ENCODE measurements around the gene NEGR1. TPM values are rescaled to one million over a fixed set of nuclear protein-coding genes. Genes with fewer than 3 reads are reported as not detected.
"Not testable (repeated sequence)": the region's sequence is repeated elsewhere in the genome, so short reads cannot be mapped to it uniquely, and the experiment has no call there.

The NEGR1 gene
- total RNA-seq, 1 donor from 2014 or later, result 0.26 TPM

DNA sequence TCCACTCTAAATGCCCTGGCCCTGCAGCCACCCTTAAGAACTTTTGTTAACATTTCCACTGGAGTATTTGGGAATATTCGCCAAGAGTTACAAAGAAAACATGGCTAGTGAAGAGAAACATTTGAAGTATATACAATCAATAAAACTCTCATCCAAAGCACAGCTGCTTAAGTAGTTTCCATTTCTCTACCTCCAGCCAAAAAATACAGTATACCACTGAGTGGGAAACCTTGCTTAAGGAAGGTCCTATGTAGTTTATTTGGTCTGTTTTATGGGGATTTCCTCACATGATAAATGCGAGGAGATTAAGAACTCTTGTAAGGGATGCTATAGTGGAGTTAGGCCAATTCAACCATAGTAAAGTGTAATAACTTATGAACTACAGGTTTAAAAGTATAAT, 382.5 kb downstream of the NEGR1 start:
- no peaks in the 10 kb centered on the region for H3K36me3 ChIP-seq (ENCODE audit: control insufficient read depth, insufficient read depth, low read length)
- no peak for DNase-seq (ENCODE audit: low read depth)
- FAIRE-seq, result no peak
- no peak overlapping the region for H3K4me3 ChIP-seq (ENCODE audit: low read depth, low read length)
- TF ChIP-seq, protein P1, sequence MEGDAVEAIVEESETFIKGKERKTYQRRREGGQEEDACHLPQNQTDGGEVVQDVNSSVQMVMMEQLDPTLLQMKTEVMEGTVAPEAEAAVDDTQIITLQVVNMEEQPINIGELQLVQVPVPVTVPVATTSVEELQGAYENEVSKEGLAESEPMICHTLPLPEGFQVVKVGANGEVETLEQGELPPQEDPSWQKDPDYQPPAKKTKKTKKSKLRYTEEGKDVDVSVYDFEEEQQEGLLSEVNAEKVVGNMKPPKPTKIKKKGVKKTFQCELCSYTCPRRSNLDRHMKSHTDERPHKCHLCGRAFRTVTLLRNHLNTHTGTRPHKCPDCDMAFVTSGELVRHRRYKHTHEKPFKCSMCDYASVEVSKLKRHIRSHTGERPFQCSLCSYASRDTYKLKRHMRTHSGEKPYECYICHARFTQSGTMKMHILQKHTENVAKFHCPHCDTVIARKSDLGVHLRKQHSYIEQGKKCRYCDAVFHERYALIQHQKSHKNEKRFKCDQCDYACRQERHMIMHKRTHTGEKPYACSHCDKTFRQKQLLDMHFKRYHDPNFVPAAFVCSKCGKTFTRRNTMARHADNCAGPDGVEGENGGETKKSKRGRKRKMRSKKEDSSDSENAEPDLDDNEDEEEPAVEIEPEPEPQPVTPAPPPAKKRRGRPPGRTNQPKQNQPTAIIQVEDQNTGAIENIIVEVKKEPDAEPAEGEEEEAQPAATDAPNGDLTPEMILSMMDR (IDR thresholded peaks at IDR 0.05; ENCODE audit: insufficient read depth, low read length, severe bottlenecking), result no peak
- H3K27me3 ChIP-seq (ENCODE audit: control insufficient read depth, insufficient read depth, low read length), result no peaks in the 10 kb centered on the region

DNA sequence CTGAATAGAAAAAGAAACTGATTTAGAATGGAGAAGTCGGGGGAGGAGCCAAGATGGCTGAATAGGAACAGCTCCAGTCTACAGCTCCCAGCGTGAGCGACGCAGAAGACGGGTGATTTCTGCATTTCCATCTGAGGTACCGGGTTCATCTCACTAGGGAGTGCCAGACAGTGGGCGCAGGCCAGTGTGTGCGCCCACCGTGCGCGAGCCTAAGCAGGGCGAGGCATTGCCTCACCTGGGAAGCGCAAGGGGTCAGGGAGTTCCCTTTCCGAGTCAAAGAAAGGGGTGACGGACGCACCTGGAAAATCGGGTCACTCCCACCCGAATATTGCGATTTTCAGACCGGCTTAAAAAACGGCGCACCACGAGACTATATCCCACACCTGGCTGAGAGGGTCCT, 394.2 kb downstream of the NEGR1 start:
- DNase-seq (ENCODE audit: low read depth); H3K4me3 ChIP-seq (ENCODE audit: low read depth, low read length); H3K36me3 ChIP-seq (ENCODE audit: control insufficient read depth, insufficient read depth, low read length); H3K27me3 ChIP-seq (ENCODE audit: control insufficient read depth, insufficient read depth, low read length); FAIRE-seq: not testable (repeated sequence)

DNA sequence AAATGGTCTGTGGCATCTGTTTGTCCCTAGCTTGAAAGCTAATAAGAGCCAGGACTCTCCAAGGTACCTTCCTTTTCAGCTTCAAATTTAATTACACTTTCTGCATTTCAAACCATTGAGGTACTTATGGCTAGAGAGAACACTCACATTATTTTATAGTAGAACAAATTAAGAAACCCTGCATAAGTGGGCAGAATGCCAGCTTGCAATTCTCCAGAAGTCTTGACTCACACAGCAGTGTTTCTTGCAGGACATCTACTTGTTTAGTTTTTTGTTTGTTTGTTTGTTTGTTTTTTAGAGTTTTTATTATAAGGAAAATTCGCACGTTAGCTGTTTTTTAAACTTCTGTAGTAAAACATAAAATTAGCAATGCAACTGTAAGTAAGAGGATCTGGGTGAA, 397.2 kb downstream of the NEGR1 start:
- no peaks in the 10 kb centered on the region for H3K36me3 ChIP-seq (ENCODE audit: control insufficient read depth, insufficient read depth, low read length)
- TF ChIP-seq, protein P1 (IDR thresholded peaks at IDR 0.05; ENCODE audit: insufficient read depth, low read length, severe bottlenecking), result no peak
- no peak for FAIRE-seq
- H3K27me3 ChIP-seq (ENCODE audit: control insufficient read depth, insufficient read depth, low read length), result no peaks in the 10 kb centered on the region
- no peak overlapping the region for H3K4me3 ChIP-seq (ENCODE audit: low read depth, low read length)
- no peak for DNase-seq (ENCODE audit: low read depth)

DNA sequence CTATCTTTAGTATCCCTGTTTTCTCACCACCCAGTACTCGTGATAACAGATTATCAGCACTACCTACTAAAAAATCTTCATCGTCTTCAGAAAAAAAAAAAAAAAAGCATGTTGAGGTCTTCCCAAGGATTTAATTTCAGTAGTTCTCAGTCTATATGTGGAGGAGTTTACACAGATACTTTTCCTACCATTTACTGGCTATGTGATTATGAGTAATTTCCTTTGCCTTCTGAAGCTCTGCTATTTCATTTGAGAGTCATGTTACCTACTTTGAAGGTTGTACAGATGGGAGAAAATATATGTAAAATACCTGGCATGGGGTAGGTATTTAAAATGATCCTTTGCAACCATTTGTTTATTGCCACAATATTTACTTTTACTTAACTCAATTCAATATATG, 399.7 kb downstream of the NEGR1 start:
- Histone ChIP-seq H3K27me3 (ENCODE audit: control insufficient read depth, insufficient read depth, low read length) (no peaks in the 10 kb centered on the region), H3K36me3 (ENCODE audit: control insufficient read depth, insufficient read depth, low read length) (no peaks in the 10 kb centered on the region), H3K4me3 (ENCODE audit: low read depth, low read length) (no peak overlapping the region)
- FAIRE-seq, result no peak
- TF ChIP-seq, protein P1 (IDR thresholded peaks at IDR 0.05; ENCODE audit: insufficient read depth, low read length, severe bottlenecking), result no peak
- DNase-seq (ENCODE audit: low read depth), result no peak

DNA sequence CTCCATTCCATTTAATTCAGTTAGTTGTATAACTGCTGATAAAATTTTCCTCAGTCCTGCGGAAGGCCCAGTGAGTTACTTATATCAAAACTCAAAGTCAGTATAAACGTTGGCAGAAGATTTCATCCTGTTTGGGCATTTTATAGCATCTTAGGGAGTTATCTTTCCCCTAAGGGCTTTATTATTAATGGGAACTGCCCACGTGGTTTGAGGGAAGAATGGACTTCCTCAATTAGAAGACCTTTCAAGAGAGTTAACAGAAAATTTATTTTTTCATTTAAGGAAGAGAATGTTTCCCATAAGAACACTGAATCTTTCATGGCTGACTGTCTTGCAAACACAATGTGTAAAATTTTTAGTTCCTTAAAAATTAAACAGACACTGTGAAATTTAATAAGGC, 400.1 kb downstream of the NEGR1 start:
- DNase-seq (ENCODE audit: low read depth) (no peak), FAIRE-seq (no peak)
- Histone ChIP-seq H3K27me3 (ENCODE audit: control insufficient read depth, insufficient read depth, low read length) (no peaks in the 10 kb centered on the region), H3K36me3 (ENCODE audit: control insufficient read depth, insufficient read depth, low read length) (no peaks in the 10 kb centered on the region), H3K4me3 (ENCODE audit: low read depth, low read length) (no peak overlapping the region)
- TF ChIP-seq, protein P1 (IDR thresholded peaks at IDR 0.05; ENCODE audit: insufficient read depth, low read length, severe bottlenecking), result no peak

DNA sequence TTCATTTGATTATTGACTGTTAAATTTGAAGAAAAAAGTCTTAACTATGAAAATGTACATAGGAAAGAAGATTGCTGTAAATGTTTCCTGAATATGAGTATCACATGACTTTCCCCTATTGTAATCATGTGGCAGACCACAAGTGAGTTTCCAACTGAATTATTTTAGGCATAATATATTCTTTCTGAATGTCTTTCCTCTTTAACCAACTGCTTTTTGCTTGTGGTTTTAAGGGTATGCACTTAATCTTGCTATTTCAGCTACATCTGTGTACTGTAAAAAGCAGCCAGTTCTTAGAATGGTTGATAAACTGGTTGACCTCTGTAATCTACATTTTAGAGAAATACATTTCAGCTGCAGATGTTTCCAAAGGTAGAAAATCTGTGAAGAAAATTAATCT, 400.7 kb downstream of the NEGR1 start:
- DNase-seq (ENCODE audit: low read depth) (no peak), FAIRE-seq (no peak)

More for the DNA sequence above, 400.7 kb downstream of the NEGR1 start:
- Histone ChIP-seq H3K36me3 (ENCODE audit: control insufficient read depth, insufficient read depth, low read length) (no peaks in the 10 kb centered on the region), H3K4me3 (ENCODE audit: low read depth, low read length) (no peak overlapping the region), H3K27me3 (ENCODE audit: control insufficient read depth, insufficient read depth, low read length) (no peaks in the 10 kb centered on the region)
- TF ChIP-seq, protein P1 (IDR thresholded peaks at IDR 0.05; ENCODE audit: insufficient read depth, low read length, severe bottlenecking), result no peak
